ENCODE results near the gene DCAF6.
"Not testable (repeated sequence)": the region's sequence is repeated elsewhere in the genome, so short reads cannot be mapped to it uniquely, and the experiment has no call there.

The DCAF6 gene

DNA sequence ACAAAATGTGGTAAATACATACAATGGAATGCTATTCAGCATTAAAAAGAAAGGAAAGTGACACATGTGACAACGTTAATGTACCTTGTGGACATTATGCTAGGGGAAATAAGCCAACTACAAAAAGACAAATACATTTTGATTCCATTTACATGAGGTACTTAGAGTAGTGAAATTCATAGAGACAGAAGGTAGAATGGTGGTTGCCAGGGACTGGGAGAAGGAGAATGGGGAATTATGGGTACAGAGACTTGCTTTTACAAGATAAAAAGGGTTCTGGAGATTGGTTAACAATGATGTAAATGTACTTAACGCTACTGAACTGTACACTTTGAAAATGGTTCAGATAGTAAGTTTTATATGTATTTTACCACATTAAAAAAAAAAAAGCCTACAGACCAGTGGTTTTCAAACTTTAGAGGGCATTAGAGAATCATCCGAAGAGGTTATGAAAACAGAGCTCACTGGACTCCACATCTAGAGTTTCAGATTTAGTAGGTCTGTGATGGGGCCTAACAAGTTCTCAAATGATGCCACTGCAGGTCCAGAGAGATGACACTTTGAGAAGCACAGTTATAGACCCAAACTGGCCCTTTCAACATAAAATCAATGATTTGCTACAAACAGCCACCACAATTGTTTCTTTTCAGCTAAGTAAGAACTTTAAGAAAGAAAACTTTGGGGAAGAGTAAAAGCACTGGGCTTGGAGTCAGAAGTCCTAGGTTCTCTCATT, 13.0 kb upstream of the DCAF6 start:
- no peak for DNase-seq (ENCODE audit: low read depth in 2 of 2)

DNA sequence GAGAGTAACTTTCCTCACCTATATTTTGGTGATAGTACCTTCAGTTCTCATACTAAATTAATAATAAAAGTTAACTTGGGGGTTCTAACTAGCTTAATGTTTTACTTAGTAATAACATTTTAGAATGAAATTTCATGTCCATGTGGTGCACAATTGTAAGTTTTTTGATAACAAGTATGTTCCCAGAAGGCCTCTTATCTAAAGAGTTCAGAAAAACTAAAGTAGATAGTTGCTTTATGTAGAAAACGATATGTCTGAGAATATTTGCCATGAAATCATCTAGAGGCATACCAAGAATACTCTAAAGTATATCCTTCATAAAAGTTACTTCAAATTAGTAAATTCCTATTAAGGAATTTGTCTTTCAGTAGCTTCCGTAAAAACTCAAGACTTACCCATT, 12.4 kb upstream of the DCAF6 start:
- DNase-seq (ENCODE audit: low read depth in 2 of 2) = no peak

DNA sequence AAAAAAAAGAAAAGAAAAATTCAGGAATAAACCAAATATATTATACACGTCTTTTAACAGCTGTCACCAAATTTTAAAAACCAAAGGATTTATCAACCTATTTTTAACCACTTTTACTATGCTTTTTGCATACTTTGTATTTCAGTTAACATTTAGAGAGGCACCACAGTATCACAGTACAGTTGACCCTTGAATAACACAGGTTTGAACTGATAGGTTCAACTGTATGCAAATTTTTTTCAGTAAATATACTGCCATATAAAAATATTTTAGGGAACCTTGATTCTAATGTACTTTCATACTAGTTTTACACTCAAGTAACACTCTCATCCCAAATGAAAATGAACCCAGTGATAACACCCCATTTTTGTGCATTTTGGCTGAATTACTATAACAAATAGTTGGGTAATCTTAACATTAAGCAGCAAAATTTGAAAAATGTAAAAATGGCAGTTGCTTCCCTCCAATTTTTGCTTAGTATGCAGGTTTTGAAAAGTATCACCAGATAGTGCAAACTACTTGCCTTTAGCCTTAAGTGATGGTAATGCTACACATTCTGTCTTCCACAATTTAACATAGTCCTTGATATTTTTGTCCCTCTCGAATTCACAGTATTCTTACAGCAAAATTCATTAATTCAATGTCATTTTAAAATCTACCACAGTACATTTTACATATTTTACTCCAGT, 11.8 kb upstream of the DCAF6 start:
- no peak for DNase-seq (ENCODE audit: low read depth in 2 of 2)

DNA sequence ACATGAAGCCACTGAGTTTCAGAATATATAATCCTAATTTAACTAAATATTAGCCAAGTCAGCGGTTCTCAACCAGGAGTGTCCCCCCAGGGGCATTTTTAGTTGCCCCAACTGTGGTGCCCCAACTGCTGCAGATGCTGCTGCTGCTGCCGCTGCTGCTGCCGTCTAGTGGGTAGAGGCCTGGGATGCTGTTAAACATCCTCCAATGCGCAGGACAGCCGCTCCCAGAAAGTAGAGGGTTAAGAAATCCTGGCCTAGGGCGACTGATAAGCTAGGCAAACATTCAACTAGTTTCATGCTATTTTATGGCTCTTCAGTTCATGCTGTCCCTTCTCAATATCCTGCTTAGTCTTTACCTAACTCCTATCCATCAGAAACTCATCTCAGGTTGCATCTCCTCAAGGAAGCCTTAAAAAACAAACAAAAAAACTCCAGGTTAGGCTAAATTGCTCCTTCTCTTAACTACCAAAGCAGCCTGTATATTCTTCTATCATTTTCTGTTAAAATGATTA, 9.9 kb upstream of the DCAF6 start:
- no peak for DNase-seq (ENCODE audit: low read depth in 2 of 2)

DNA sequence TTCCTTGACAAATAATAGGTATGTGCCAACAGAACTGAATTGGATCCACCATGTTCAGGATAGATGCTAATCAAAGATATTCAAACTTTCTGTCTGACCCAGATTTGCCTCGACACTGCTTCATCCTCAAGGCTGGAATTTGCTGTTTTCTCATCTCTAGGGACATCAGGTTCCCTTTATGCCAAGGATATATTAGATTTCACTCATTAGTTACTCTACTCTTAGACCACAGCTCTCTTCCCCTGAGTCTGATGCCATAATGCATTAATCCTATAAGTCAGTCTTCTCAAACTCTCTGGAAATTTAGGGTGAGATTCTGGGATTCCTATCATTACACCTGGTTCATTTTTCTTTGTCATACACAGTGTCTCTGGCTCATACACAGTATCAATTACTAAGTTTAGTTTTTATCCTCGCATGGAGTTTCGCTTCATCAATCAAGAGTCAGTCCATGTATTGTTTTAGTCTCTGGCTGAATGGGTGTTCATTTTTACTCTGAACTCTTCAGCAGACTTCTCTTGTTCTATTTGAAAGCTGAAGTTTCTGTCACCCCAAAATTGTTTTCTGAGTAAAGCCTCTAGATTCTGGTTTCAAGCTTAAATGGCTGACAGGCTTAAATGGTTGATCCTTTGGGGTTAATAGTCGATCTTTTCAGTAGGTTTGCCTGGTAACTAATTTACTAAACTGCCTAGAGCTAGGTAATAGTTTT, 9.3 kb upstream of the DCAF6 start:
- DNase-seq (ENCODE audit: low read depth in 2 of 2) = no peak

DNA sequence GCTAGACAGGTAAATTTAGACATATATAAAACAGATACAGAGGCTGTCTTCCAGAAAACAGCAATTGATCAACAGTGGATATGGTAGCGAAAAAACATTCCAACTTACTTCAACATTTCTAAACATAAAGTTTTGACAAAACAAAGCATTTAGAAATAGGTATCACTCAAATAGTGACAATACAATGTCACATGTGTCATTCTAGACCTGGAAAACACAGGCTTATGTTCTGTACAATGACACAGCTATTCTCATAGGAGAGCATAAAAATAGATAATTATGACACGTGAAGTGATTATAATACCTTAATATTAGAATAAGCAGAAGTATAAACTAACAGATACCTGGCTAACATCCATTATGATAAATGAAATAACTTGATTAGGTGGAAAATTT, 8.0 kb upstream of the DCAF6 start:
- DNase-seq (ENCODE audit: low read depth in 2 of 2) = no peak

DNA sequence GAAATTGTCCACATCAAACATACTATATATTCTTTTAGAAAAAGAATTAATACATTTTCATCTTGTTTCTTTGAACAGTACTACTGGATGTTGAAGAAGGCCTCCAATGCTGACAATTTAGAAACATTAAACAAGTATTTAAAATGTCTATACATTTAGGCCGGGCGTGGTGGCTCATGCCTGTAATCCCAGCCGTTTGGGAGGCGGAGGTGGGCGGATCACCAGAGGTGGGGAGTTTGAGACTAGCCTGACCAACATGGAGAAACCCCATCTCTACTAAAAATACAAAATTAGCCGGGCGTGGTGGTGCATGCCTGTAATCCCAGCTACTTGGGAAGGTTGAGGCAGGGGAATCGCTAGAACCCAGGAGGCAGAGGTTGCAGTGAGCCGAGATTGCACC, 7.6 kb upstream of the DCAF6 start:
- DNase-seq (ENCODE audit: low read depth in 2 of 2) = not testable (repeated sequence)

DNA sequence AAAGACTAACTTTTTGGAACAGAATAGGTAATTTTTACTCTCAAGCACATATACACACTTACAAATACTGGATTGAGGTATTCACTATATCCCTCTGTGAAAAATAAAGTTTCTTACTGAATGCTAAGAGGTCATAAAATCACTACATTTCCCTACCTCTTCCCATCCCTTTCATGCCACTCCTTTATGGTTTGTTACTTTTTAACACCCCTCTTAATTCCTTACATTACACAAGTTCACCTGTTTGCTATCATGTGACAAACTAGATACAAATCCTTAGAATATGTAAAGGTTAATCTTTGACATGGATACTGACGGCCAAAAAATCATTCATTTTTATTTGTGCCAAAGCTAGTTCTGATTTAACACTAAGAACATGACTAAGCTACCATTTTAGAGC, 6.8 kb upstream of the DCAF6 start:
- DNase-seq (ENCODE audit: low read depth in 2 of 2) = no peak

DNA sequence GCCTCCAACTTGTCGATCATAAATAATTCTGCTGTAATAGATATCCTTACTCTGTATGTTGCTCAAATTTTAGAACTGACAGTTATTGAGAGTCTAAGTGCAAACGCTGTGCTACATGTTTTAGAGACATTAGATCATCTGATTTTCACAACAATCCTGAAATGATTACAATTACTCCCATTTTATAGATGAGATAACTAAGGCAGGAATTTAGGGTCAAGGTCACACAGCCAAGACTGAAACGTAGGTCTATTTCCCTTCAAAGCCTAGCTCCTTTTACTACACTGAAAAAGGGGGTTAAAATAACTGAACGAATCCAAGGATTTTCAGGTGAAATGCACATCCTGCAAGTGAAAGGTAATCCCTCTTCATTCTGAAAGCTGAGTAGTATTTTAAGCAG, 2.7 kb upstream of the DCAF6 start:
- DNase-seq (ENCODE audit: low read depth in 2 of 2) = no peak

DNA sequence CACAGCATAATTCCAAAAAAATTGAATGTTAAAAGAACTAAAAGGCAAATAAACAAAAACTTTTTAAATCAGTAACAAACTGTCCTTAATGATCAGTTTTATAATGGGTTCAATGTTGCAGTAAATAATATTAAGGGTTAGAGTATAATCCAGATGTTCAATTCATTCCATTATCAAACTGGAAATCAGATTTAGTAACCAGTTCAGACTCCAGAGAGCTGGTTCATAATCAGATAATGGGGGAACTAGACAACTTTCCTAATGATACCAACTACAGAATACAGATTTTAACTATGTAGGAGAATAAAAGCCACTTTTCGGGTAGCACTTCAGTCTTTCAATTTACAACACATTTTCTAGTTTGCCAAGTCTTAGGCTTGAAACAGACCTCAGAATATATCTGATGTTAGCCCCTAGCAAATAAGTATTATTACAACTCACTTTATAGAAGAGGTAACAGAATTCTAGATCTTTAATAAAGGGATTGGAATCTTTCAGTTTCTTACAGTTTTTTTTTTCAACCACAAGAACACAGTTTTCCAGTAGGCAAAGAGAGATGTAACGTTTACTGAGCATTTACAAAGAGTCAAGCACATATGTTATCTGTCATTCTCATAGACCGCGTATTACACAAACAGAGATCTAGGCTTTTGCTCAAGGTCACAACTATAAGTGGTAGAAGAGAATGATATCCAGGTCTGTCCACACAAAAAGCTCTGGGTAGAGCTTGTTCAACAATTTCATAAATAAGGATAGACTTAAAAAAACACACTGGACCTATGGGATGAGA, 1.9 kb upstream of the DCAF6 start:
- DNase-seq (ENCODE audit: low read depth in 2 of 2) = no peak

DNA sequence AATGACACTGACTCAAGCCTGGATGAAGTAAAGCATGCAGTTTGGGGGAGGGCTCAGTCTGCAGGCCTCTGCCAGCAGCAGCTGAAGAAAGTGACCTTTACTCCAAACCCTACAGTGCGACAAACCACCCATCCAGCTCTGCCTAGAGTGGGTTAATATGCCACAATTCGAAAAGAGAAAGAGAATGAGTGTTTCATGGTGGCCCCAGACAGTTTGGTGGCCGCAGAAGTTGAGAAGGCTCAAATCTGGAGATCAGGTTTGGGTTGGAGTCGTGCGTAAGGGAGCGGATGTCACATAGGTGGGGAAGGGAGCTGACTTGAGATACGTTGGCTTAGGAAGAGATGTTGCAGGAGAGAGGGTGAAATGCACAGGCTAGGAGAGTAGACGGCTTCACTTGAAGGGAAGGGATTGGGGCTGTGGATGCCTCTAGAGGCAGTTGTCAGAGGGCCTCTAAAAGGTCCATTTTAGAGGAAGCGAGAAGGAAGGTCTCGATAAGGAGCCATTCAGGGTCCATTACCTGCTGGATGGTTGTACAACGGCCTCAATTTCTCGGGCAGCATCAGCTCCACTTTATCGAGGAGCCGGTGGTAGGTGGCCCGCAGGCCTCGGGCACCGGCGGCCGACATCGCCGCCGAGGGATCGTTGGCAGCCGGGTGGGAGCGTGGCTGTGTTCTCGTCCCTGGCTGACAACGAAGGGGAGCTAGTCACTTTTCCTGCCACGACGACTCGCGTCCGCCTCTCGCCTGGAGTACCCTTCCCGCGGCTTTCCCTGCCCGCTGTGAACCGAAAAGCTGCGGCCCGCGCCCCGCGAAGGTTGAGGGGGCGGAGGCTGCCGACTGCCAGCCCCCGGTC, 1.0 kb upstream of the DCAF6 start:
- DNase-seq (ENCODE audit: low read depth in 2 of 2) = no peak

DNA sequence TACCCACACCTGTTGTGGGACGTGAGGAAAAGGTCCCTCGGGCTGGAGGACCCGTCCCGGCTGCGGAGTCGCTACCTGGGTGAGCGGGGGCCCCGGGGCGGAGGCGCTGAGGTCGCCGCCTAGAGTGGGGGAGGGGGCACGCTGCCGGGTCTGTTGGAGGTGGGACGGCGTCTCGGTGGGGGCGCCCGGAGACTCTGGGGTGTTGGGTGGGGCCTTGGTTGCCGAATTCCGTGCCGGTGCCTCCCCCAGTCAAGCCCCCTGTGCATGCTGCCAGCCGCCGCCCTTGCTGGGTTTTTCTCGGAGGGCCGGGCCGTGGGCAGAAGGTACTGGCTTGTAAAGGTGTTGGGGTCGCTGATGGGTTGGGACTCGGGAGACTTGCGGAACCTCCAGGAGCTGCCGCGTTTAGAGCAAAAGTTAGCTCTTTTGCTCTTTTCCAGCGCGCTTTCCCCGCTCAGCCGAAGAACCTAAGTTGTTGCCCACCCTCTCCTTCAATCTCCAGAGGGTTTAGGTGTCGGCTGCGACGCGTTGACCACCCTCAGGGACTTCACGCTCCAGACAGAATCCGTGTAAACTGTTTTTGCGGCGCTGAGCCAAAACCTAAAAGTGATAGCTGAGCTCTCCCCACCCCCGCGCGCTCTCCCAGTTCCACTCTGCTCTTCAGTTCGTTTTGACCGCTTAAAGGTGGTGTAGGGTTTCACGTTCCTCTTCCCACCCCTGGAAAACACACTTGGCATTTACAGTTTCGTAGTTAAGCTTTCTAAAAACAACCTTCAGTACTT, 636 bp downstream of the DCAF6 start, which contains the start of gene MPC2:
Gene MPC2 (minus strand): TSS at position 143 of the 779 bp plus-strand sequence. CDS start 1,231 bp downstream, outside the sequence.
- DNase-seq (ENCODE audit: low read depth in 2 of 2) = peak; percentile 4 to 37

DNA sequence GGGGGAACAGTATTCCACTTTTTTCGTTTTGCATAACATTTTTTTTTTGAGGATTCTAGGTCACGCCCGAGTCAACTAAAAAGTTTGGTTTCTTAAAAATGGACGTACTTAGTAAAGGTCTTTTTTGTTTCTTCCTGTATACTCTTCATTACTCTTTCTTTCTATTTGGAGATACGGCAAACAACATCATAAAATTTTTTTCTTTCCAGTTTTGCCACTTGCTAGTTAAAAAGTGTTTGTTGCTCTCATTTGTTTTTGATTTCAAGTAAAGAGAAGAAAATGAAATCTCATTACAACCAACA, 1.2 kb downstream of the DCAF6 start:
- no peak for DNase-seq (ENCODE audit: low read depth in 2 of 2)

DNA sequence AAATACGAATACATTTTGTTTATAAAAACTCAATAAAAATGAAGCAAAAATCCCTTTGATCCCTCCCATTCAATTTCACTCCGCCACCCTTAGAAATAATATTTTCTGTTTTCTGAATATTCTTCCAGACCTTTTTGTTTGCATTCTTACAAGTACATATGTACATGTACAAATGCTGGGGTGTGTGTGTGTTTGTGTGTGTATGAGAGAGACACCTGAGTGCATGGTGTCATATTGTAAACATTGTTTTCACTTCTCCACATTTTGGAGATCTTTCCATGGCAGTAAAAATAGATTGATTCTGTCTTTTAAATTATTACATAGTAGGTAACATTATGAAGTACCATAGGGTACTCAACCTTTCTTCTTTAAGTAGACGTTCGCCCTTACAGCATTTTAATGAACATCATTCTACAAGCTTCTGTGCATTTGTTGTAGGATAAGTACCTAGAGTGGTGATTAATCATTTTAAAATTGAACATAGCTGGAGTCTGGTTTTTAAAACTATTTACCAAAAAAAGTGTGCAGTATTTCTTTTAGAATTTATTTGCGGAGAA, 1.7 kb downstream of the DCAF6 start:
- no peak for DNase-seq (ENCODE audit: low read depth in 2 of 2)

DNA sequence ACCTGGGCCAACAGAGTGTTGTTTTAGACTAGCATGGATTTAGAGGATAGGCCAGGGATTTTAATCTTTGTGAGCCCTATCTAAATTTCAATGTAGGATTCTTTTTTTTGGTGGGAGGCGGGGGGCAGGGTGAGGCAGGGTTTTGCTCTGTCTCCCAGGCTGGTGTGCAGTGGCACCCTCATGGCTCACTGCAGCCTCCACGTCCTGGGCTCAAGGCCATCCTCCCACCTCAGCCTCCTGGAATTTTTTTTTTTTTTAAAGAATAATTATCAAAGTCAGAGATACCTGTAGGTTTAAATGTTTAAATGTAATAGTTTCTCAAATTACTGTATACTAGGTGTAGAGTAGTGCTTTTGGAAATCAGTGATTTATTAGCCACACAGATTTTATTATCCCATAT, 3.8 kb downstream of the DCAF6 start:
- DNase-seq (ENCODE audit: low read depth in 2 of 2) = no peak

DNA sequence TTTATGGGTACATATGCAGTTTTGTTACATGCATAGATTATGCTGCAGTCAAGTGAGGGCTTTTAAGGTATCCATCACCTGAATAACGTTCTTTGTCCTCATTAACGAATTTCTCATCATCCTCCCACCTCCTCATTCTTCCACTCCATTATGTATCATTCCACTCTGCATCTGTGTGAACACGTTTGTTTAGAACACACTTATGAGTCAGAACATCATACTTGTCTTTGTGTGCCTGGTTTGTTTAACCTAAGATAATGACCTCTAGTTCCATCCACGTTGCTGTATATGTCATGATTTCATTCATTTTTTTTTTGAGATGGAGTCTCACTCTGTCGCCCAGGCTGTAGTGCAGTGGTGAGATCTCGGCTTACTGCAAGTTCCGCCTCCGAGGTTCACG, 7.1 kb downstream of the DCAF6 start:
- DNase-seq (ENCODE audit: low read depth in 2 of 2) = no peak

DNA sequence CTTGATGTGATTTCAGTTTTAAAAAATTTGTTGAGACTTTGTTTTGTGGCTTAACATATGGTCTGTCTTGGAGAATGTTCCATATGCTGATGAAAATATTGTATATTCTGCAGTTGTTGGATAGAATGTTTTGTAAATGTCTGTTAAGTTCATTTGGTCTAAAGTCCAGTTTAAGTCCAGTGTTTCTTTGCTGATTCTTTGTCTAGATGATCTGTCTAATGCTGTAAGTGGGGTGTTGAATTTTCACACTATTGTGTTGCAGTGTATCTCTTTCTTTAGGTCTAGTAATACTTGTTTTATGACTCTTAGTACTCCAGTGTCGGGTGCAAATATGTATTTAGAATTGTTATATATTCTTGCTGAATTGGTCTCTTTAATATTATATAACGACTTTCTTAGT, 11.2 kb downstream of the DCAF6 start:
- no peak for DNase-seq (ENCODE audit: low read depth in 2 of 2)

DNA sequence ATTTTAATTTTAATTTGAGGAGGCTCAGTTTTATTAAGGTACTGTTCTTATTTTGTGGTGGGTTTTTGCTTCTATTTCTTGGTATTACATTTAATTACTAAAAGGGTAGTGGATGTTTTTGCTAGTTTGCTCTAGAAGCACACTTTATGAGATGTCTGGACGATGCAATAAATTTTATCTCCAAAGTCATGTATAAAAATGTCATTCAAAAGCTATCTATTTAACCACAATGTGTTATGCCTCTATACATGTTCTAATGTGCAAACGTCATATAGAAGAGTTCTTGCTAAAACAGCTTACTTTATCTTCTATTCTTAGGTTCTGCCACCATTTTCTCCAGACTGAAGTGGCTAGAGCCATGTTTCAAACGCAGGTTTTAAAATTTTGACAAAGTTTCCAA, 13.3 kb downstream of the DCAF6 start:
- no peak for DNase-seq (ENCODE audit: low read depth in 2 of 2)

DNA sequence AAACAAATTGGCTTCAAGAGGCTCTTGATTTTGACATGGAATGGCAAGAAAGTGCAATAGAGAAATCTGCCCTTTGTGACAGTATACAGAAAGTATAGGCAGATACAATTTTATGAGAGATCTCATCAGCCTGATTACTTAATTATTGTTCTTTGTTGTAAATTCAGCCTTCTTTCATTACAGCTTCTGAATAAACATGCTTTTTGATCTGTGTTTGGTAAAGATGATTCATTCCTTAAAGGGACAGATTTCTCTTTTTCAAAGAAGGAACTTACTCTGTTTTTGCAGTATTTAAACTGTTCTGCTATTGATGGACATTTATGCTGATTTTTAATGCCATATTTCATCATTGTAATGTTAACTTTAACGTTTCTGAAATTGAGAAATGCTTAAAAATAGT, 14.1 kb downstream of the DCAF6 start:
- DNase-seq (ENCODE audit: low read depth in 2 of 2) = no peak

DNA sequence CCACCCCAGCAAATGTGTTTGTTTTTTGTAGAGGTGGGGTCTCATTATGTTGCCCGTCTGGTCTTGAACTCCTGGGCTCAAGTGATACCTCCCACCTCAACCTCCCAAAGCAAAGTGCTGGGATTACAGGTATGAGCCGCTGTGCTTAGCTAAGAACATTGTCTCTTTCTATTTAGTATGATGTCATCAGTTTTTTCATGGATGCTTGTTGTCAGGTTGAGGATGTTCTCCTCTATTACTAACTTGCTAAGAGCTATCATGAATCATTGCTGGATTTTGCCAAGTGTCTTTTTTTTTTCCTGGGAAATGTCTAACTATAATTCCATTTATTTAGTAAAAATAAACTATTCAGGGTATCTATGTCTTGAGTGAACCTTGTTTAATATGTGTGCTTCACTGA, 19.4 kb downstream of the DCAF6 start:
- DNase-seq (ENCODE audit: low read depth in 2 of 2) = no peak

Data from activated CD8-positive, alpha-beta memory T cell treated with anti-CD3 and anti-CD28 coated beads for 4 hours (primary cell).